Stimulated activated CD8-positive, alpha-beta memory T cell treated with anti-CD3 and anti-CD28 coated beads, Interleukin-12 subunit alpha, Interleukin-12 subunit beta, amount 100 ng/mL, for 4 hours (primary cell): Measurements from ENCODE around the gene CDC42BPA.
"Not testable (repeated sequence)": the region's sequence is repeated elsewhere in the genome, so short reads cannot be mapped to it uniquely, and the experiment has no call there.

Experiments used
- DNase-seq: peaks from one replicate; pipeline ENCODE4 v3.0.0-alpha.2; 2020; ENCODE audit warnings: low read depth

Gene CDC42BPA

GRCh38 chr1:227308367-227309336 is 9.6 kb downstream of the CDC42BPA start:
- no peak for DNase-seq

GRCh38 chr1:227306689-227307088 is 11.6 kb downstream of the CDC42BPA start:
- no peak for DNase-seq

GRCh38 chr1:227305894-227306626 is 12.2 kb downstream of the CDC42BPA start:
- DNase-seq = no peak

- DNase-seq = no peak
Measured at GRCh38 chr1:227304665-227305064, 13.6 kb downstream of the CDC42BPA start.

- no peak for DNase-seq
Measured at GRCh38 chr1:227303662-227304061, 14.6 kb downstream of the CDC42BPA start.

GRCh38 chr1:227300682-227301081 is 17.6 kb downstream of the CDC42BPA start:
- no peak for DNase-seq

- DNase-seq = no peak
Measured at GRCh38 chr1:227299688-227300087, 18.6 kb downstream of the CDC42BPA start.

- DNase-seq = no peak
Measured at GRCh38 chr1:227299241-227299627, 19.1 kb downstream of the CDC42BPA start.

- no peak for DNase-seq
Measured at GRCh38 chr1:227298512-227299240, 19.6 kb downstream of the CDC42BPA start.

- DNase-seq = no peak
Measured at GRCh38 chr1:227297073-227297793, 21.1 kb downstream of the CDC42BPA start.

- DNase-seq = no peak
Measured at GRCh38 chr1:227295609-227296008, 22.7 kb downstream of the CDC42BPA start.

- DNase-seq = no peak
Measured at GRCh38 chr1:227285745-227286144, 32.5 kb downstream of the CDC42BPA start.

GRCh38 chr1:227281371-227281770 is 36.9 kb downstream of the CDC42BPA start:
- no peak for DNase-seq

GRCh38 chr1:227280836-227281235 is 37.5 kb downstream of the CDC42BPA start:
- no peak for DNase-seq

GRCh38 chr1:227276156-227276693 is 42.1 kb downstream of the CDC42BPA start:
- not testable (repeated sequence) for DNase-seq

- no peak for DNase-seq
Measured at GRCh38 chr1:227273557-227273956, 44.7 kb downstream of the CDC42BPA start.

- DNase-seq = no peak
Measured at GRCh38 chr1:227272428-227272827, 45.9 kb downstream of the CDC42BPA start.

- no peak for DNase-seq
Measured at GRCh38 chr1:227270554-227270953, 47.7 kb downstream of the CDC42BPA start.

- DNase-seq = no peak
Measured at GRCh38 chr1:227268943-227269342, 49.3 kb downstream of the CDC42BPA start.

GRCh38 chr1:227265891-227266290 is 52.4 kb downstream of the CDC42BPA start:
- no peak for DNase-seq

GRCh38 chr1:227263869-227264268 is 54.4 kb downstream of the CDC42BPA start:
- no peak for DNase-seq
